ENCODE data around the gene CD22.

- TF ChIP-seq POLR2A (IDR thresholded peaks at IDR 0.05; ENCODE audit: low read depth, low read length) (no peak), POLR2AphosphoS5 (IDR thresholded peaks at IDR 0.05; ENCODE audit: insufficient read depth, low read depth, low read length) (no peak), CTCF (IDR thresholded peaks at IDR 0.05; ENCODE audit: extremely low read depth in 1 of 2, insufficient read depth in 1 of 2, low read depth in 1 of 2, low read length in 2 of 2) (no peak), MYC (IDR thresholded peaks at IDR 0.05; ENCODE audit: low read depth, low read length) (no peak), MAX (IDR thresholded peaks at IDR 0.05; ENCODE audit: insufficient read depth, insufficient read length) (no peak), EZH2 (IDR thresholded peaks at IDR 0.05; ENCODE audit: borderline replicate concordance, low read depth, low read length, severe bottlenecking) (no peak), GATA2 (IDR thresholded peaks at IDR 0.05; ENCODE audit: insufficient read depth, insufficient read length, low read depth, low read length) (no peak)
Measured at GRCh38 chr19:35347930-35348298, 18.9 kb downstream of the CD22 start.
